HG03342 (cell line): ENCODE measurements around the gene POLR3K.

ENCODE experiments used
- ATAC-seq: cut with Tn5 transposase; IDR thresholded peaks from one replicate; pipeline ENCODE4 v1.9.1; 2021; ENCODE audit warnings: mild to moderate bottlenecking, moderate library complexity; ENCODE audit not compliant: unreplicated experiment

The POLR3K gene

GRCh38 chr16:66309-67182 is 13.1 kb upstream of the POLR3K start:
- ATAC-seq: no peak

DNA sequence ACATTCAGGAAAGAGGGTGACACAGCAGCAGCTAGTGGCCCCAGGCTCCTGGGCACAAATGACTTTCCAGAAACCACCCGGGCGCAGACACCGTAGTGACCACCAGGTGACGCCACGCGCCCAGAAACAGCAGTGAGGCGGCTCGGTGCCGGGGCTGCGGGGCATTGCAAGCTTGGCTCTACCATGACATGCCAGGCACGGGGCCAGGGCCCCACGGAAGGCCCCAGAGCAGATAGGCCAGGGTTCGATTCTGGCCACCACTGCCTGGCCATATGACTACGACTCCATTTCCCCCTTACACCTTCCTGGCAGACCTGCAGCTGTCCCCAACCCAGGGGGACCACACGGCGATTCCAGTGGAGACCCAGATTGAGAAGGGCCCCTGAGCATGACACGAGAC is 12.3 kb upstream of the POLR3K start:
- ATAC-seq: no peak

DNA sequence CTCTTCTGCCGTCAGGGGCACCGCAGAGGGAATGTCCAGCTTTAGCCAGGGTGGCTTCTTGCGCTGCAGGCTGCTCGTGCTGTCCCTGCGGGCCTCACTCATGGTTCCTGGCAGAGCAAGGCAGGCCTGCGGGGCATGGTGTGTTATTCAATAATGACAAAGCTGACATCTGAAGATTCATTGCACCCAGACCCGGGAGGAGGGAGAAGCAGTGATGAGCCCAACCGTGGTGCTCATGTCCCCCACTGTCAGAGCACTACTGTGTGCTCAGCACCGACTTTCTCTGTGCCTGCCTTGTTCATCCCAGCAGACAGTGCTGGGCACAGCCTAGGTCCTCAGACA is 11.5 kb upstream of the POLR3K start:
- no peak for ATAC-seq

GRCh38 chr16:63998-64913 is 10.8 kb upstream of the POLR3K start:
- ATAC-seq: no peak

GRCh38 chr16:63466-63865 is 10.1 kb upstream of the POLR3K start:
- no peak for ATAC-seq

DNA sequence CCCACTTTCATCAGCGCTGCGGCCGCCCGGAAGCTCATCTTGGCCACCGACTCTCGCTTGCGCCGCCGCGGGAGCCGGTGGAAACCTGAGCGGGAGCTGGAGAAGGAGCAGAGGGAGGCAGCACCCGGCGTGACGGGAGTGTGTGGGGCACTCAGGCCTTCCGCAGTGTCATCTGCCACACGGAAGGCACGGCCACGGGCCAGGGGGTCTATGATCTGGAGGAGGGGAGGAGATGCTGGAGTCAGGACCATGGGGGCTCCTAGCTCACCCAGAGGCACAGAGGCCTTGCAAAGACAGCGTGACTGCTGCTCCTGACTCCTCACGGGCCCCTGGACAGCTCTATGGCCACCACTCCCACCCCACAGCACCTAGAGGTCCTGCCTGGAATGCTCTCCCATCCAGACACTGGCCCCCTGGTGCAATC is 9.6 kb upstream of the POLR3K start:
- ATAC-seq: no peak

GRCh38 chr16:62283-62967 is 9.0 kb upstream of the POLR3K start:
- no peak for ATAC-seq

- ATAC-seq: no peak
These were observed 8.5 kb upstream of the POLR3K start for GRCh38 chr16:61879-62281.

GRCh38 chr16:60929-61878 is 7.8 kb upstream of the POLR3K start:
- no peak for ATAC-seq

DNA sequence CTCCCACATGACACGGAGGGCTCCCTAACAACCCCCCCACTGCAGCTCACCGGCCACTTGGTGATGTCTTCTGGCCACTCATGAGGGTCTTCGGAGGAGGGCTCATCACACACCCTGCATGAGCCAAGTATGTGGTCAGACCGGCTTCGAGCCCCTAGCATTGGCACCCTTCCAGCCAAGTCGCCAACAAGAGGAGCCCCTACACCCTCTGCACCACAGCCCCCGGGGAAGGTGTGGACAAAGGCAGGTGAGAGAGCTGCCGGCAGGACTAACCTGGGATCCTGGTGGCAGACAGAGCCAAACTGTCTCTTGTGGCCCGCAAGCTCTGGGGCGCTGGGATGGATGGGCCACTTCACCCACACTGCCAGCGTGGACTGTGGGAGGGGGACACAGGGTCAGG is 6.8 kb upstream of the POLR3K start:
- no peak for ATAC-seq

DNA sequence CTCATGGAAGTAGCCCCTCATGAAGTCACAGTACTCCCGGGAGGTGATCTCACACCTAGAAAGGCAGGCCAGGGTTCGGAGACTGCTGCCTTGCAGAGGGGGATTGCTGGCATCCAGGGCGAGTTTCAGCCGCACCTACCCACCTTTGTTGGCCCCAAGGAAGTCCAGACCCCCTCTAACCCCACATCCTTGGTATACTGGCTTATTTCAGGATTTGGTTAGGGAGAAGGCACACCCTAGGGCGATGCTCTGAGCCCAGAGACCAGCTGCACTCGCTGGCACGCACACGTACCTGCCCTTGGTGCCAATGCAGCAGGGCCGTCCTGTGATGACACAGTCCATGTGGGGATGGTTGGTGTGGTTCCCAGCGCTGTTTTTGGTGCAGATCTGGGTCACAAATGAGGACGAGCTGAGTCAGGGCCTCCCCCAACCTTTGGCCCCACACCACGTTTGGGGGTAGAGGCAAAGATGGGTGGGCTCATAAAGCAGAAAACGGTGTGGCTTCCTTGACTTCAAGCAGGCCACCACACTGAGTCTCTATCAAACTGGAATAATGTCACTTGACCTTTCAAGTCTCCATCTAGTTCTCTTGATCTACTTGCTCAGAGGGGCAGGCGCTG is 6.1 kb upstream of the POLR3K start:
- ATAC-seq: no peak

DNA sequence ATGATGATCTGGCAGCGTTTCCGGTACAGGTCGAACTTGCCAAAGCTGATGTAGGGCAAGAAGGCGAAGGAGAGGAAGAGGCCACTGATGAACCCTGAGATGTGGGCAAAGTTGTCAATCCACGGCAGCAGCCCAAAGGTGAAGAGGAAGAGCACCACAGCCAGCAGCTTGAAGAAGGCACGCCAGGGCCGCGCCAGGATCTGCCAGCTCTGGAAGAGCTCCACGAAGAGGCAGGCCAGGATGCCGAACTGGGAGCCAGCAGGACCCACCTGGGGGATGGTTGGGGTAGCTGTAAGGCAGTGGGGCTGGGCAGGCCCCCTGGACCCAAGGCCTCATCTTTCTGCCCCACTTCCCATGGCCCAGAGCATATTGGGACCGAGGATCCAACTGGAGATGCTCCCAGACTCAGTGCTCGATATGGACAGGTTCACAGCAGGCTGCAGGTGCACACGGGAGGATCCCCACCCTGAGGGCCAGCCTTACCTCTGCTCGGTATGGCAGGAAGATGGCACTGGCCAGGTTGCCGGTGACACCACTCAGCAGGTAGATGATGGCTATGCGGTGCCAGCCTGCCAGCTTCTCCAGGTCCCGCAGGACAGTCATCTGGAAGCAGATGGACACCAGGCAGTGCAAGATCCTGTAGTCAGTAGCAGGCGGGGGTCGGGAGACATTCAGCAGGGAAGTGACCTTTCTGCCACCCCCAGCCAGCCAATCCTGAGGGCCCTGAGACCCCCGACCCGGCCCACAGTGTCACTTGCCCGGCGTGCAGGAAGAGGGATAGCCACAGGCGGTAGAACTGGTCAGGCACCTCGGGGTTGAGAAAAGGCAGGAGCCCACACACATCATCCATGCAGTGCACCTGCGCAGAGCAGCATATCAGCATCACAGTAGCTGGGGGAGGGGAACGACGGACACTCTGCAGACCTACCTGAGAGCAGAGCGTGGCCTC is 5.4 kb upstream of the POLR3K start:
- no peak for ATAC-seq

- no peak for ATAC-seq
These were observed 4.3 kb upstream of the POLR3K start for GRCh38 chr16:57711-58110.

DNA sequence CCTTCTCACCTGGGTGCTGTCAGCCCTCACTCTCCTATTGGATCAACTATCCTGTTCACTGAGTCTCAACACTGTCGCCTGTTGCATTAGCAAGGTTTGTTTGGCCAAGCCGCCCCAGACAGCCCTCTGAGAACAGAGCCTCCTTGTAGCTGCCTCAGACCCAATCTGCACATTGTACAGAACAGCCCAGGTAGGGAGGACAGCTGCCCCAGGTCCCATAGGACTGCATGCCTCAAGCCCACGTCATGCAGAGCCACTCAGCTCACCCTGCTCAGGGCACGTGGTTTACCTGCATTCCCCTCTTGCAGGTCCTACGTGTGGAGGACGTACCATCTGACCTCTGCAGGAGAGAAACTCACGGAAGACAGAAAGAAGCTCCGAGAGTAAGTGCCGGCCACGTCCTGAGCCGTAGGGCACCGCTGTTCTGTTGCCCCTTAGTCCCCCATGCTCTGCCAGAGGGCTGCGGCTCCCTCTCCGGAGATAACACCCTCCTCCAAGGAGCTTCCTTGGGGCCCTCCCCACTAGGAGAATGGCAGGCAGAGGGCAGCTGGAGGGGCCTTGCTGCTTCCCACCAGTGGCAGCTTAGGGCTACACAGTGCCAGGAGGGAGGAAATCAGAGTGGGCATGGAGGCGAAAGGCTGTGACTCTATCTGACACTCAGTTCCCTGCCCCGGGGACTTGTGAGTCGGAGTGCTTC is 3.0 kb upstream of the POLR3K start:
- no peak for ATAC-seq

- ATAC-seq: no peak
These were observed 2.2 kb upstream of the POLR3K start for GRCh38 chr16:55571-56136.

DNA sequence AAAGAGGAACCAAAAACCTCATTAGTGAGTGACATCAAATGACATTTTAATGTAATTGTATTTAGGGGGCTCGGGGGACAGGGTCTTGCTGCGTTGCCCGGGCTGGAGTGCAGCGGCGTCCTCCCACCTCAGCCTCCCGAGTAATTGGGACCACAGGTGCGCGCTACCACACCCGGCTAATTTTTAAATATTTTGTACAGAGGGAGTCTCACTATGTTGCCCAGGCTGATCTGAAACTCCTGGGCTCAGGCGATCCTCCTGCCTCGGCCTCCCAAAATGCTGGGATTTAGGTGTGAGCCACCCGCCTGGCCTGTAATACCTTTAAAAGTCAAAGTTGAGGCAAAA is 801 bp upstream of the POLR3K start:
- no peak for ATAC-seq

GRCh38 chr16:50769-51591 is 2.4 kb downstream of the POLR3K start:
- ATAC-seq: no peak
